HCT116 (cell line): ENCODE results near the gene SETDB1.

ENCODE experiments used
- CEBPB ChIP-seq: IDR thresholded peaks from 2 replicates; pipeline ENCODE4 v1.6.1; 2012; ENCODE audit warnings: low read depth
- CTCF ChIP-seq, 3 experiments: fragments of 200-600 bp in 1 of 3; sonication (generic) in 1 of 3; IDR thresholded peaks in 2 of 3; conservative IDR thresholded peaks in 1 of 3; 2 replicates each; pipeline ENCODE4 v1.5.1; 2012 to 2017; ENCODE audit warnings: low read depth in 2 of 3, low read length in 2 of 3, antibody characterized with exemption in 1 of 3, borderline replicate concordance in 1 of 3, control low read depth in 1 of 3, mild to moderate bottlenecking in 1 of 3, mixed read lengths in 1 of 3, mixed run types in 1 of 3, moderate library complexity in 1 of 3; ENCODE audit not compliant: insufficient read depth in 1 of 3
- EGR1 ChIP-seq: IDR thresholded peaks from 2 replicates; pipeline ENCODE4 v1.6.1; 2012; ENCODE audit warnings: low read depth
- ELF1 ChIP-seq: IDR thresholded peaks from 2 replicates; pipeline ENCODE4 v1.6.1; 2012; ENCODE audit warnings: low read depth, borderline replicate concordance
- EZH2 ChIP-seq: fragments of 200-600 bp; sonication (generic); IDR thresholded peaks from 2 replicates; pipeline ENCODE4 v1.6.1; 2017; ENCODE audit warnings: antibody characterized with exemption, mixed run types
- JUND ChIP-seq: IDR thresholded peaks from 2 replicates; pipeline ENCODE4 v1.6.1; 2012
- MAX ChIP-seq: IDR thresholded peaks from 2 replicates; pipeline ENCODE4 v1.6.1; 2012
- POLR2A ChIP-seq: IDR thresholded peaks from 2 replicates; pipeline ENCODE4 v1.7.0; 2011; ENCODE audit warnings: borderline replicate concordance; ENCODE audit not compliant: insufficient read depth, insufficient read length; ENCODE audit errors: extremely low read depth
- SP1 ChIP-seq: IDR thresholded peaks from 2 replicates; pipeline ENCODE4 v1.6.1; 2012; ENCODE audit warnings: low read depth
- SRF ChIP-seq: IDR thresholded peaks from 2 replicates; pipeline ENCODE4 v1.6.1; 2012; ENCODE audit warnings: low read depth
- YY1 ChIP-seq: IDR thresholded peaks from 2 replicates; pipeline ENCODE4 v1.6.1; 2011; ENCODE audit warnings: low read length, low read depth, moderate library complexity, mild to moderate bottlenecking; ENCODE audit not compliant: insufficient replicate concordance; ENCODE audit errors: extremely low read depth
- ZBTB33 ChIP-seq: IDR thresholded peaks from 2 replicates; pipeline ENCODE4 v1.6.1; 2011; ENCODE audit warnings: mild to moderate bottlenecking, low read length, moderate library complexity; ENCODE audit not compliant: insufficient replicate concordance; ENCODE audit errors: extremely low read depth
- ZFX ChIP-seq: fragments of 450-650 bp; IDR thresholded peaks from 2 replicates; pipeline ENCODE4 v1.6.1; 2017
- ZNF274 ChIP-seq: fragments of 200-500 bp; sonication (Bioruptor generic); IDR thresholded peaks from 2 replicates; pipeline ENCODE4 v1.6.1; 2014; ENCODE audit warnings: mild to moderate bottlenecking, low read depth, low read length, inconsistent platforms

- no peak for TF ChIP-seq CTCF (IDR thresholded peaks at IDR 0.05 in 2 of 3, conservative IDR thresholded peaks at IDR 0.05 in 1 of 3; ENCODE audit: borderline replicate concordance in 1 of 3, insufficient read depth in 1 of 3, low read depth in 2 of 3, low read length in 2 of 3)
- TF ChIP-seq JUND, result no peak
- no peak for TF ChIP-seq ZBTB33
- TF ChIP-seq POLR2A, result no peak
- TF ChIP-seq EGR1, result no peak
- TF ChIP-seq CEBPB, result no peak
- TF ChIP-seq EZH2, result no peak
- TF ChIP-seq SRF, result no peak
- TF ChIP-seq ZFX, result no peak
- TF ChIP-seq ELF1, result no peak
- TF ChIP-seq ZNF274, result no peak
- TF ChIP-seq MAX, result no peak
- TF ChIP-seq YY1, result no peak
- TF ChIP-seq SP1, result no peak
Measured at GRCh38 chr1:150888727-150889126, 37.4 kb upstream of the SETDB1 start.
